Kidney (tissue), 14 donors: ENCODE results near the gene THTPA. TPM values are rescaled to one million over a fixed set of nuclear protein-coding genes. Genes with fewer than 3 reads are reported as not detected.

Experiments used
- DNase-seq, 5 donors: peaks; one replicate each; pipeline ENCODE4 v3.0.0-alpha.2; 2013 to 2020
- FAIRE-seq: peaks from 2 replicates; lab custom pipeline; 2012; peaks lifted over from hg19 to GRCh38; lab: Jason Lieb, UNC
- H3K27ac ChIP-seq, 2 donors: one replicate each; pipeline ENCODE4 v1.7.0; 2013; ENCODE audit warnings: low read depth in 2 of 2, low read length in 2 of 2, inconsistent platforms in 1 of 2
- H3K27me3 ChIP-seq: one replicate; pipeline ENCODE4 v1.7.1; 2013; ENCODE audit warnings: low read length, inconsistent platforms; ENCODE audit not compliant: control insufficient read depth, insufficient read depth
- H3K36me3 ChIP-seq, 3 donors: one replicate each; pipeline versions ENCODE4 v1.7.0 to v1.7.1; 2013; ENCODE audit warnings: low read length in 3 of 3, control low read depth in 1 of 3, inconsistent platforms in 1 of 3; ENCODE audit not compliant: insufficient read depth in 3 of 3, control insufficient read depth in 2 of 3
- H3K4me1 ChIP-seq, 3 donors: one replicate each; pipeline versions ENCODE4 v1.7.0 to v1.7.1; 2013; ENCODE audit warnings: low read length in 3 of 3, inconsistent platforms in 1 of 3, low read depth in 1 of 3; ENCODE audit not compliant: control insufficient read depth in 2 of 3, insufficient read depth in 2 of 3
- H3K4me3 ChIP-seq, 3 donors: one replicate each; pipeline versions ENCODE4 v1.7.0 to v1.8.1; 2013; ENCODE audit warnings: low read length in 3 of 3, control low read depth in 1 of 3, inconsistent platforms in 1 of 3
- H3K9ac ChIP-seq, 3 donors: one replicate each; pipeline versions ENCODE4 v1.7.0 to v1.7.1; 2013; ENCODE audit warnings: low read length in 3 of 3, control low read depth in 1 of 3, inconsistent platforms in 1 of 3
- H3K9me3 ChIP-seq, 3 donors: one replicate each; pipeline versions ENCODE4 v1.7.0 to v1.7.1; 2013; ENCODE audit warnings: low read length in 3 of 3, control low read depth in 1 of 3, inconsistent platforms in 1 of 3; ENCODE audit not compliant: control insufficient read depth in 2 of 3, insufficient read depth in 1 of 3
- intact Hi-C: fragments of 100-400 bp; cut with DNase I; formaldehyde crosslinking; loops from one replicate; pipeline ENCODE4 v1.11.1; 2022
- polyA plus RNA-seq: library from polyadenylated mRNA; stranded (reverse); fragments of 350-450 nt; fragmentation: Illumina TruSeq; extraction: RNeasy Lipid Tissue Mini Kit (QIAGEN cat#74804); gene quantifications from one replicate; pipeline ENCODE4 v1.2.3, GENCODE V29; 2014; ENCODE audit warnings: low read depth, low replicate concordance; ENCODE audit not compliant: insufficient read depth
- total RNA-seq: library from RNA; stranded (reverse); fragmentation: NEBNext Ultra II Directional; extraction: Animal tissue kit (Norgen Biotek cat#: 25700); gene quantifications from one replicate; pipeline ENCODE4 v1.2.1, GENCODE V29; 2021
- TF ChIP-seq, protein P1 (sequence below): IDR thresholded peaks from 3 replicates; pipeline ENCODE4 v1.5.1; 2012; ENCODE audit warnings: mild to moderate bottlenecking, moderate library complexity, borderline replicate concordance; ENCODE audit not compliant: insufficient read depth; ENCODE audit errors: extremely low read depth
- donor health status: control.
- donor health status: control.
- donor health status: control.
- donor health status: control.
- donor health status: control.
- donor health status: DM: yes; HTN: yes; CAD: no.
- donor health status: Normal renal cell carcinoma (clear cell type).

THTPA gene
- total and polyA plus RNA-seq, 2 donors from 2014 or later, result 24.4 to 38.4 TPM

DNA sequence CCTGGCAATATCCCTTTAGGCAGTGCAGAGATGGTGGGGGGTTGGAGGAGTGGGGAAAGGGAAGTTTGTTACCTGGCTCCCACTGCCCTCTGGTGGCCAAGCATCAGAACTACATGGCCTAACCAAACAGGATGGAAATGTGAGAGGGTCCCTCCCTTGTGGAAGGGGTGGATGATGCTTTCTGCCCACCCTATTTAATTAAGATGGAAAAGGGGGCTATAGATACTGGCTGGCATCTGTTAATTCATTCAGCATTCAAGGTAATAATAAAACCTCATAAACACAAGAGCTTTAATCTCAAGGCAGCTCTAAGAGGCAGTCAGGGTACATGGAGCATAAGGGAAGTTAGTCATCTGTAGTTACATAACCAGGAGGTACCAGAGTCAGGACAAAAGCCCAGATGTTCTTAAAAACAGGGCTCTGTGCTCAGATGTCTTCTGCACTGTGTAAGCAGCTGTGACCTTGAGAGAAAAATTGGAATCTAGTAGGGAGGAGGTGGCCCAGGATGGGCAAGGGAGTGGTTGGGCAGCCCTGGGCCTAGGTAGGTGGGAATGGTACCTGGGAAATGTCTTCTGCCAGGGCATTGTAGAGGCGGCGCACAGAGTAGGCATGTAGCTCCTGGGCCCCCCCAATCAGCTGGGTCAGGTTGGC, 6.9 kb downstream of the THTPA start:
- no peaks in the 10 kb centered on the region for H3K27me3 ChIP-seq
- intact Hi-C loops, result loop anchor here (5.0 kb wide), 1 partner anchor 91 kb away; no protein-coding TSS in a partner anchor
- TF ChIP-seq, protein P1, sequence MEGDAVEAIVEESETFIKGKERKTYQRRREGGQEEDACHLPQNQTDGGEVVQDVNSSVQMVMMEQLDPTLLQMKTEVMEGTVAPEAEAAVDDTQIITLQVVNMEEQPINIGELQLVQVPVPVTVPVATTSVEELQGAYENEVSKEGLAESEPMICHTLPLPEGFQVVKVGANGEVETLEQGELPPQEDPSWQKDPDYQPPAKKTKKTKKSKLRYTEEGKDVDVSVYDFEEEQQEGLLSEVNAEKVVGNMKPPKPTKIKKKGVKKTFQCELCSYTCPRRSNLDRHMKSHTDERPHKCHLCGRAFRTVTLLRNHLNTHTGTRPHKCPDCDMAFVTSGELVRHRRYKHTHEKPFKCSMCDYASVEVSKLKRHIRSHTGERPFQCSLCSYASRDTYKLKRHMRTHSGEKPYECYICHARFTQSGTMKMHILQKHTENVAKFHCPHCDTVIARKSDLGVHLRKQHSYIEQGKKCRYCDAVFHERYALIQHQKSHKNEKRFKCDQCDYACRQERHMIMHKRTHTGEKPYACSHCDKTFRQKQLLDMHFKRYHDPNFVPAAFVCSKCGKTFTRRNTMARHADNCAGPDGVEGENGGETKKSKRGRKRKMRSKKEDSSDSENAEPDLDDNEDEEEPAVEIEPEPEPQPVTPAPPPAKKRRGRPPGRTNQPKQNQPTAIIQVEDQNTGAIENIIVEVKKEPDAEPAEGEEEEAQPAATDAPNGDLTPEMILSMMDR, result peak; percentile 91
- H3K27ac ChIP-seq, result no peak overlapping the region
- H3K4me1 ChIP-seq, result peaks cover 0 to 7% (median 6%) of the 10 kb centered on the region in 3 donors
- no peak overlapping the region for H3K4me3 ChIP-seq
- H3K9me3 ChIP-seq, result no peaks in the 10 kb centered on the region
- FAIRE-seq (no peak), DNase-seq (peak; percentile 45 to 81 (median 80))
- no peak overlapping the region for H3K9ac ChIP-seq
- peaks cover 2 to 17% (median 16%) of the 10 kb centered on the region in 3 donors for H3K36me3 ChIP-seq

DNA sequence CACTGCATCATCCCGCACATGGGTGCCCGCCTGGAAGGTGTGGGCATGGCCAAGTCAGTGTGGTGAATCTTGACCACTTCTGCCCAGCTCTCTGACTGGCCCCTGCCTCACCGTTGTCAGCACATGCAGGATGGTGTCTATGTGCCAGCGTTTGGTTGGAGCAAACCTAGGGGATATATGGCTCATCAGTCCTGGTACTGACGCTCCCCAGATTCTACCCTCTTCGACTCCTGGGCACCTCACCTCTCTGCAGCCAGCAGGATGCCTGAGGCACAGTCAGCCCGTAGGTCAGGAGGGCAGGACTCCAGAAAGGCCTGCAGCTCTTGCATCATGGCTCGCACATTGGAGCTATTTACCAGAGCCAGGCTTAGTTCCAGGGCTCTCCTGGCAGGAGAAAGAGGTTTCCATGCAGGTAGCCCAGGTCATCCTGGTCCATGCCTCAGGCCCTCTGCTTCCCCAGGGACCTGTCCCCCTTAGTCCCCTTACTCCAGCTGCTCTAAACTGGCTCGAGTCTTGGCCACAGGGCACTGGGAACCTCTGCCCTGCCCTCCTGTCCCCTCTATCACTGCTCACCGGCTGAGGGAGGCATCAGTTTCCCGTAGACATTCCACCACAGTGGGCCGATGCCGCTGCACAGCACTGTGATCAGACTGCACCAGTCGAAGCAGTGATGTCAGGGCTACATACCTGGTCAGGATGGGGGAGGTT, 7.6 kb downstream of the THTPA start:
- DNase-seq, result peak in 2 of 5 donors; percentile 36 to 73
- Histone ChIP-seq H3K4me3 (no peak overlapping the region), H3K9me3 (no peaks in the 10 kb centered on the region), H3K27ac (no peak overlapping the region), H3K27me3 (no peaks in the 10 kb centered on the region), H3K4me1 (peaks cover 2 to 10% (median 6%) of the 10 kb centered on the region in 3 donors), H3K9ac (no peak overlapping the region), H3K36me3 (peaks cover 2 to 17% (median 16%) of the 10 kb centered on the region in 3 donors)
- intact Hi-C loops, result loop anchor here (5.0 kb wide), 1 partner anchor 91 kb away; no protein-coding TSS in a partner anchor
- FAIRE-seq, result no peak
- TF ChIP-seq, protein P1, result no peak

DNA sequence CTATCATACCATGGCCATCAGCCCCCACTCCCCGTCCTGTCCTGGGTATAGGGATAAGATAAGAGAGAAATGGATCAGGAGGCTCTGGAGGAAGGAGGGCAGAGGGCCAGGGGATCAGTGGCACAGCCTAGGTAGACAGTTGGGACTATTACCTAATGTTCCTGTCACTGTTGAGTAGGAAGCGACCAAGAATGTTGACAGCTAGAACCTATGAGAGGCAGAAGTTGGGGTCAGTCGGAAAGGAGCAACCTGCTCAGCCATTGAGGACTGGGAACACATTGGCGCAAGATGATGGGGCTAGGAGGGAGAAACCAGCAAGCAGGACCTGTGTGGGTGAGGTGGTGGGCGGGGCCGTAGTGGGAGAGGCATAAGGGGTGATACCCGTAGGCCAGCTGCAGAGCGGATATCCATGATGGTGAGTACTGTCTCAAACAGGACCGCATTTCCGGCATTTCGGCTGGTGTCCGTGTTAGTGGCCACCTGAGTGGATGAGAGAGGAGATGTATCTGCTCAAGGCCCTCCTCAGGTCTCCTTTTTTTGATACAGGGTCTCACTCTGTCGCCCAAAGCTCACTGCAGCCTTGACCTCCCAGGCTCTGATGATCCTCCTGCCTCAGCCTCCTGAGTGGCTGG, 8.2 kb downstream of the THTPA start:
- Histone ChIP-seq H3K4me3 (no peak overlapping the region), H3K27ac (no peak overlapping the region), H3K27me3 (no peaks in the 10 kb centered on the region), H3K4me1 (peaks cover 2 to 10% (median 6%) of the 10 kb centered on the region in 3 donors), H3K36me3 (peaks cover 2 to 17% (median 16%) of the 10 kb centered on the region in 3 donors), H3K9me3 (no peaks in the 10 kb centered on the region), H3K9ac (no peak overlapping the region)
- TF ChIP-seq, protein P1, result no peak
- FAIRE-seq, result no peak
- intact Hi-C loops, result loop anchor here (5.0 kb wide), 1 partner anchor 92 kb away; no protein-coding TSS in a partner anchor
- DNase-seq, result peak in 2 of 5 donors; percentile 43 to 66
